CD4-positive, alpha-beta T cell treated with Interferon alpha-2 for 1 hour (primary cell): Measurements from ENCODE around the gene MED7.

Experiments used
- DNase-seq, 2 donors: peaks; one replicate each; pipeline ENCODE4 v3.0.0-alpha.2; 2020 to 2022

MED7 gene

GRCh38 chr5:157162919-157163510, 20.4 kb upstream of the MED7 start:
- no peak for DNase-seq

- no peak for DNase-seq
Observed at GRCh38 chr5:157161996-157162395, 19.3 kb upstream of the MED7 start.

- DNase-seq: peak; percentile 45 to 85
Observed at GRCh38 chr5:157160001-157160400, 17.3 kb upstream of the MED7 start.

- DNase-seq: peak; percentile 20 to 85
Observed at GRCh38 chr5:157159209-157159751, 16.6 kb upstream of the MED7 start.

- no peak for DNase-seq
Observed at GRCh38 chr5:157157293-157157891, 14.7 kb upstream of the MED7 start.

GRCh38 chr5:157155297-157155696, 12.6 kb upstream of the MED7 start:
- DNase-seq: no peak

GRCh38 chr5:157150995-157151394, 8.3 kb upstream of the MED7 start:
- DNase-seq: no peak

GRCh38 chr5:157148734-157149615, 6.3 kb upstream of the MED7 start:
- peak; percentile 79 to 91 for DNase-seq

GRCh38 chr5:157143127-157143971, 684 bp upstream of the MED7 start:
- peak; percentile 33 to 63 for DNase-seq

- no peak for DNase-seq
Observed at GRCh38 chr5:157137691-157138090, 5.0 kb downstream of the MED7 start.

- DNase-seq: no peak
Observed at GRCh38 chr5:157132281-157132612, 10.4 kb downstream of the MED7 start.

GRCh38 chr5:157130925-157131324, 11.7 kb downstream of the MED7 start:
- no peak for DNase-seq

GRCh38 chr5:157121709-157122108, 21.0 kb downstream of the MED7 start:
- no peak for DNase-seq

GRCh38 chr5:157120102-157120501, 22.6 kb downstream of the MED7 start:
- DNase-seq: no peak

GRCh38 chr5:157116483-157116954, 26.1 kb downstream of the MED7 start:
- DNase-seq: no peak

- no peak for DNase-seq
Observed at GRCh38 chr5:157115502-157115901, 27.2 kb downstream of the MED7 start.

- no peak for DNase-seq
Observed at GRCh38 chr5:157115012-157115411, 27.7 kb downstream of the MED7 start.

- peak; percentile 19 to 61 for DNase-seq
Observed at GRCh38 chr5:157113002-157113401, 29.7 kb downstream of the MED7 start.

GRCh38 chr5:157109744-157110143, 32.9 kb downstream of the MED7 start:
- DNase-seq: peak; percentile 40 to 59

GRCh38 chr5:157108976-157109375, 33.7 kb downstream of the MED7 start, which contains the start of gene HAVCR2:
Gene HAVCR2 (minus strand): TSS chr5:157109044. CDS start chr5:157108983, 61 bp downstream.
- DNase-seq: peak; percentile 60 to 66

GRCh38 chr5:157107508-157107907, 35.2 kb downstream of the MED7 start:
- no peak for DNase-seq
